ENCODE measurements around the gene SDCCAG8. TPM values are rescaled to one million over a fixed set of nuclear protein-coding genes. Genes with fewer than 3 reads are reported as not detected.

Gene SDCCAG8
- total RNA-seq, 1 experiment from 2014 or later, result 10.0 TPM

- no peak overlapping the region for H3K9ac ChIP-seq (ENCODE audit: extremely low read depth, insufficient read length, low read length)
- no peaks in the 10 kb centered on the region for H4K20me1 ChIP-seq (ENCODE audit: control insufficient read depth, insufficient read depth, insufficient read length)
- Mint-ChIP-seq H3K36me3 (ENCODE audit: insufficient read depth in 1 of 3, low read depth in 3 of 3) (peaks cover 2 to 7% (median 4%) of the 10 kb centered on the region in 3 experiments; a peak in 4 of 7 replicates), H3K27me3 (ENCODE audit: low read depth) (no peaks in the 10 kb centered on the region), H3K4me1 (peaks cover 8 to 10% of the 10 kb centered on the region in 2 experiments; a peak in 3 of 4 replicates), H3K4me3 (no peak overlapping the region), H3K27ac (no peak overlapping the region), H3K9me3 (peaks cover 2 to 3% of the 10 kb centered on the region in 2 experiments; a peak in 2 of 5 replicates)
- DNase-seq, result no peak
- no peak overlapping the region for H4K8ac ChIP-seq (replicated peaks; ENCODE audit: insufficient read length, low read depth, low read length)
- H2AK5ac ChIP-seq (ENCODE audit: insufficient read length, low read length), result no peak overlapping the region
- H4K5ac ChIP-seq (ENCODE audit: insufficient read length, low read depth, low read length), result no peak overlapping the region
- H2BK20ac ChIP-seq (ENCODE audit: low read depth, low read length, poor library complexity, severe bottlenecking), result no peak overlapping the region
- no peak overlapping the region for H2BK5ac ChIP-seq (ENCODE audit: insufficient read length, low read length)
- H3K79me2 ChIP-seq (ENCODE audit: insufficient read depth, low read length), result no peaks in the 10 kb centered on the region
- H3K4me2 ChIP-seq (ENCODE audit: insufficient read depth, insufficient read length, low read length), result no peak overlapping the region
- H3K14ac ChIP-seq (ENCODE audit: insufficient read depth, low read length), result no peak overlapping the region
- H2BK12ac ChIP-seq (ENCODE audit: insufficient read length, low read depth, low read length), result no peak overlapping the region
- no peak overlapping the region for H2AFZ ChIP-seq (ENCODE audit: low read length)
- TF ChIP-seq CTCF (conservative IDR thresholded peaks at IDR 0.05), result no peak
- H3K23me2 ChIP-seq (ENCODE audit: insufficient read length, low read depth, low read length, poor library complexity, severe bottlenecking), result no peaks in the 10 kb centered on the region
- no peak overlapping the region for H2BK120ac ChIP-seq (ENCODE audit: low read depth, low read length, poor library complexity, severe bottlenecking)
- H2BK15ac ChIP-seq (ENCODE audit: low read depth, low read length), result no peak overlapping the region
- H3K27me3 ChIP-seq (ENCODE audit: insufficient read depth, low read length), result no peaks in the 10 kb centered on the region
- H3K23ac ChIP-seq (ENCODE audit: insufficient read length, low read depth, low read length), result no peak overlapping the region
- WGBS (ENCODE audit: extremely low coverage, insufficient read length, low lambda C conversion rate), result no CpG with 5 or more reads among the region's 8 CpGs
- H4K91ac ChIP-seq (ENCODE audit: insufficient read length, low read depth, low read length), result no peak overlapping the region
- H3T11ph ChIP-seq (ENCODE audit: low read length), result no peak overlapping the region
- no peaks in the 10 kb centered on the region for H3K79me1 ChIP-seq (ENCODE audit: insufficient read depth, low read depth, low read length, poor library complexity, severe bottlenecking)
- H3K56ac ChIP-seq (ENCODE audit: insufficient read length, low read depth, low read length), result no peak overlapping the region
- H3K4me1 ChIP-seq (ENCODE audit: insufficient read depth, low read length), result no peaks in the 10 kb centered on the region; the same call in 1 of the 2 replicates
- H3K18ac ChIP-seq (ENCODE audit: insufficient read length, low read depth, low read length), result no peak overlapping the region
- no peaks in the 10 kb centered on the region for H3K9me3 ChIP-seq (ENCODE audit: control insufficient read depth, low read depth, low read length)
- H3K4ac ChIP-seq (ENCODE audit: low read depth, low read length), result no peak overlapping the region
- H3K27ac ChIP-seq (ENCODE audit: insufficient read length, low read depth, low read length), result no peak overlapping the region
Observed at GRCh38 chr1:243286409-243287122, 30.7 kb downstream of the SDCCAG8 start.
